DLD1 (cell line): ENCODE measurements around the gene MEG3.
"Not testable (repeated sequence)": the region's sequence is repeated elsewhere in the genome, so short reads cannot be mapped to it uniquely, and the experiment has no call there.

Source experiments
- in situ Hi-C: cut with HindIII; loops from 2 replicates; pipeline ENCODE4 v1.10.0; 2017; ENCODE audit warnings: low sequenced_read_pairs

The MEG3 gene

GRCh38 chr14:100813291-100813690 is 12.6 kb upstream of the MEG3 start:
- in situ Hi-C loops = no loop called here

GRCh38 chr14:100815478-100816285 is 10.2 kb upstream of the MEG3 start:
- in situ Hi-C loops = no loop called here

- in situ Hi-C loops = no loop called here
These were observed 9.5 kb upstream of the MEG3 start for GRCh38 chr14:100816286-100816949.

GRCh38 chr14:100816950-100817901 is 8.7 kb upstream of the MEG3 start:
- in situ Hi-C loops = no loop called here

GRCh38 chr14:100818221-100818699 is 7.7 kb upstream of the MEG3 start:
- in situ Hi-C loops = no loop called here

- in situ Hi-C loops = not testable (repeated sequence)
These were observed 7.0 kb upstream of the MEG3 start for GRCh38 chr14:100818923-100819322.

GRCh38 chr14:100819453-100819828 is 6.5 kb upstream of the MEG3 start:
- in situ Hi-C loops = no loop called here

GRCh38 chr14:100819829-100820475 is 6.0 kb upstream of the MEG3 start:
- in situ Hi-C loops = no loop called here

- in situ Hi-C loops = no loop called here
These were observed 5.0 kb upstream of the MEG3 start for GRCh38 chr14:100820957-100821356.

GRCh38 chr14:100822013-100822412 is 3.9 kb upstream of the MEG3 start:
- in situ Hi-C loops = no loop called here

GRCh38 chr14:100822532-100823296 is 3.2 kb upstream of the MEG3 start:
- in situ Hi-C loops = no loop called here

- in situ Hi-C loops = no loop called here
These were observed 2.4 kb upstream of the MEG3 start for GRCh38 chr14:100823413-100824080.

GRCh38 chr14:100824091-100824551 is 1.8 kb upstream of the MEG3 start:
- in situ Hi-C loops = no loop called here

GRCh38 chr14:100824901-100825712 is 811 bp upstream of the MEG3 start:
- in situ Hi-C loops = no loop called here

- in situ Hi-C loops = no loop called here
These were observed 628 bp downstream of the MEG3 start for GRCh38 chr14:100826391-100827100.

GRCh38 chr14:100827101-100828021 is 1.4 kb downstream of the MEG3 start:
- in situ Hi-C loops = no loop called here
